HTR-8/SVneo (cell line): Measurements from ENCODE around the gene AGXT2.
"Not testable (repeated sequence)": the region's sequence is repeated elsewhere in the genome, so short reads cannot be mapped to it uniquely, and the experiment has no call there.

ENCODE experiments used
- DNase-seq: peaks from one replicate; pipeline ENCODE4 v3.0.0; 2011; ENCODE audit warnings: low spot score, mixed read lengths; ENCODE audit not compliant: insufficient read length
- FAIRE-seq: peaks from 2 replicates; lab custom pipeline; 2011; peaks lifted over from hg19 to GRCh38; lab: Jason Lieb, UNC

The AGXT2 gene

GRCh38 chr5:35058374-35058788 is 10.6 kb upstream of the AGXT2 start:
- FAIRE-seq: no peak

GRCh38 chr5:35056686-35057085 is 8.9 kb upstream of the AGXT2 start:
- DNase-seq: no peak
- FAIRE-seq: no peak

More at GRCh38 chr5:35058374-35058788, 10.6 kb upstream of the AGXT2 start:
- no peak for DNase-seq

- no peak for DNase-seq
- FAIRE-seq: no peak
These were observed 5.1 kb upstream of the AGXT2 start for GRCh38 chr5:35052838-35053237.

GRCh38 chr5:35050541-35051126 is 2.9 kb upstream of the AGXT2 start:
- DNase-seq (no peak), FAIRE-seq (no peak)

- DNase-seq: no peak
These were observed 1.2 kb upstream of the AGXT2 start for GRCh38 chr5:35048910-35049309.

GRCh38 chr5:35046774-35047173 is 975 bp downstream of the AGXT2 start:
- FAIRE-seq (peak; percentile 78), DNase-seq (peak; percentile 81)

More at GRCh38 chr5:35048910-35049309, 1.2 kb upstream of the AGXT2 start:
- FAIRE-seq: peak; percentile 85

- DNase-seq (no peak), FAIRE-seq (peak; percentile 9)
These were observed 2.5 kb downstream of the AGXT2 start for GRCh38 chr5:35045280-35045679.

GRCh38 chr5:35044649-35045048 is 3.1 kb downstream of the AGXT2 start:
- FAIRE-seq (peak; percentile 48), DNase-seq (no peak)

- FAIRE-seq (no peak), DNase-seq (no peak)
These were observed 5.0 kb downstream of the AGXT2 start for GRCh38 chr5:35042781-35043180.

GRCh38 chr5:35041261-35041660 is 6.5 kb downstream of the AGXT2 start:
- no peak for DNase-seq
- FAIRE-seq: no peak

- FAIRE-seq (peak; percentile 65), DNase-seq (no peak)
These were observed 8.9 kb downstream of the AGXT2 start for GRCh38 chr5:35038891-35039290.

- DNase-seq: no peak
- no peak for FAIRE-seq
These were observed 11.2 kb downstream of the AGXT2 start for GRCh38 chr5:35036536-35036935.

- not testable (repeated sequence) for FAIRE-seq, DNase-seq
These were observed 11.8 kb downstream of the AGXT2 start for GRCh38 chr5:35035929-35036328.

GRCh38 chr5:35035271-35035670 is 12.5 kb downstream of the AGXT2 start:
- DNase-seq (no peak), FAIRE-seq (no peak)

- FAIRE-seq (peak; percentile 75), DNase-seq (no peak)
These were observed 15.4 kb downstream of the AGXT2 start for GRCh38 chr5:35032356-35032755.

GRCh38 chr5:35031276-35031675 is 16.5 kb downstream of the AGXT2 start:
- peak; percentile 74 for FAIRE-seq
- DNase-seq: peak; percentile 45

GRCh38 chr5:35030426-35031100 is 17.2 kb downstream of the AGXT2 start:
- peak; percentile 83 for FAIRE-seq
- peak; percentile 31 for DNase-seq

- FAIRE-seq: no peak
- no peak for DNase-seq
These were observed 18.4 kb downstream of the AGXT2 start for GRCh38 chr5:35029333-35029732.

GRCh38 chr5:35026941-35027340 is 20.8 kb downstream of the AGXT2 start:
- DNase-seq (no peak), FAIRE-seq (no peak)

GRCh38 chr5:35026280-35026840 is 21.4 kb downstream of the AGXT2 start:
- DNase-seq (no peak), FAIRE-seq (peak; percentile 42)

- DNase-seq (no peak), FAIRE-seq (no peak)
These were observed 22.7 kb downstream of the AGXT2 start for GRCh38 chr5:35024911-35025510.
